Medulla oblongata (tissue), 1 donor: ENCODE results near the gene GPR108.
A peak's percentile ranks its signal among the peaks of the same experiment; 100 is the strongest.

Experiments
- DNase-seq: peaks from one replicate; pipeline ENCODE4 v3.0.0-alpha.2; 2015; ENCODE audit errors: extremely low spot score

The GPR108 gene

GRCh38 chr19:6737873-6738786 is 750 bp upstream of the GPR108 start:
- DNase-seq: peak; percentile 83

DNA sequence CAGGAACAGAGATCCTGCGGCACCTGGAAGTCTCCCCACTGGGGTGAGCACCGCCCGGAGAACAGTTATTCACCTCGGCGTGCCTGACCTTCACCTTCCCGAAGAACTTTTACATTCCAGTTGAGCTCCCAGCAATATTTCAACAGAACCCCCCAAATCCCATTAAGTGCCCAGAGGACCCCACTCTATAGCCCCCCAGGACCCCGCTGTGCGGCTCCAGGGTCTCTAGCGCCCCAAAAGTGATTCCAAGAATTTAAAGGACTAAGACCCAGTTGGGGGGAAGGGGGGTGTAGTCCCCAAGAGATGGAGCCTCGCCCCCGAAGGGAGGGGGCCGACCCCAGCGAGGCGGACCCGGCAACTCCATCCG is 480 bp downstream of the GPR108 start:
- no peak for DNase-seq

DNA sequence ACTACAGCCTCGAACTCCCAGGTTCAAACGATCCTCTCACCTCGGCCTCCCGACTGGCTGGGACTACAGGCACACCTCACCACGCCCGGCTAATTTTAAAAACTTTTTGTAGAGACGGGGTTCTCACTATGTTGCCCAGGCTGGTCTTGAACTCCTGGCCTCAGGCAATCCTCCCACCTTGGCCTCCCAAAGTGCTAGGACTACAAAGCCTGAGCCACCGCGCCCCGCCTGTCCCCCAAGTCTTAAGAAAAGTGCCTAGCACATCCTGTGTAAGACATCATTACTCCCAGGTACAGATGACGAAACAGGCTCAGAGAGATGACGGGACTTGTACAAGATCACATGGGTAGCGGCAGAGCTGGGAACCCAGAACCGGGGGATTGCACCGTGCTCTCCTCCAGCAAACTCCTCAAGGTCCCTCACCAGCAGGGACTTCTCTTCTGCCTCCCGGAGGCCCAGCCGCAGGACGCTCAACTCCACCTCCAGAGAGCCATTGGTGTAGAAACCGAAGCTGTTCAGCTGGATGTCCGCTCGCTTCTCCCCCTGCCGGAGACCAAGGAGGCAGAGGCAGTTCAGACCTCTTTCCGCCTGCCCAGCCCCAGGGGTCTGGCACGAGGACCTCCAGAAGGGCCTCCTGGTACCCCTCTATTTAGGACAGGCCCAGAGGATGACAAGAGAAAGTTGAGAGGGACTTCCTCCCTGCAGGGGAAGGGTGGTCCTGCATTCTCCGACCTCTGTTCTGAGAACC is 1.0 kb downstream of the GPR108 start:
- peak; percentile 80 for DNase-seq

DNA sequence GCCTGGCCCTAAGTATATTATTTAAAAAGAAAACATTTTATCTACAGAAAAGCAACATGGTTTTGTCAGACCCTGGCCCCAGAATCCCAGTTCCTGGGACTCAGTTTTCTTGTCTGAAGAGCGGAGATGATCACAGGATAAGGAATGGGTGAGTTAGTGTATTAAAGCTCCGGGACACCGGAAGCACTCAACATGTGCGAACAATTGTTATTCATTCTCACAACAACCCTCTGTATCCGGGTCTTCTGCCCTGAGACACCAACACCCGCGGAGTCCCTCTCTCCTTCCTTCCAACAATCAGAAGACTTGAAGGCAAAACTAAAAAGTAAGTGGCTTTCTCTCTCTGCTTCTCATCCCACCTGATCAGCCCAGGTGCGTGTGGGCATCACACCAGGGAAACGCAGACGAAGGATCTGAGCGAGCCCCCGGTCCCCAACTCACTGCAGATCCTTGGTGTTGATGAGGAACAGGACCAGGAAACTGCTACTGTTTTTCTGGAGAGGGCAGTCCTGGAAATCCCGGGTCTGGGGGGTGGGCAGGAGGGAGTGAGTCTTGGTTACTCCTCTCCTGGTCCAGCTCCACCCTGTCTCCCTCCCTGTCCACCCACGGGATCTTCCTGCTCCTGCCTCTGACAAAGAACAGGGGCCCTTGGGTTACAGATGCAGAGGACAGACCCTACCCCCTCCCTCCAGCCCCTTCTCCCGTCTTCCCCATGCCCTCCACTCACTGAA is 2.0 kb downstream of the GPR108 start:
- DNase-seq: no peak

- DNase-seq: no peak
Observed at GRCh38 chr19:6734096-6734696, 3.2 kb downstream of the GPR108 start.

- no peak for DNase-seq
Observed at GRCh38 chr19:6733338-6734095, 3.9 kb downstream of the GPR108 start.

GRCh38 chr19:6732803-6733337 is 4.5 kb downstream of the GPR108 start:
- no peak for DNase-seq

GRCh38 chr19:6731822-6732221 is 5.6 kb downstream of the GPR108 start:
- no peak for DNase-seq

- no peak for DNase-seq
Observed at GRCh38 chr19:6730941-6731670, 6.3 kb downstream of the GPR108 start.

DNA sequence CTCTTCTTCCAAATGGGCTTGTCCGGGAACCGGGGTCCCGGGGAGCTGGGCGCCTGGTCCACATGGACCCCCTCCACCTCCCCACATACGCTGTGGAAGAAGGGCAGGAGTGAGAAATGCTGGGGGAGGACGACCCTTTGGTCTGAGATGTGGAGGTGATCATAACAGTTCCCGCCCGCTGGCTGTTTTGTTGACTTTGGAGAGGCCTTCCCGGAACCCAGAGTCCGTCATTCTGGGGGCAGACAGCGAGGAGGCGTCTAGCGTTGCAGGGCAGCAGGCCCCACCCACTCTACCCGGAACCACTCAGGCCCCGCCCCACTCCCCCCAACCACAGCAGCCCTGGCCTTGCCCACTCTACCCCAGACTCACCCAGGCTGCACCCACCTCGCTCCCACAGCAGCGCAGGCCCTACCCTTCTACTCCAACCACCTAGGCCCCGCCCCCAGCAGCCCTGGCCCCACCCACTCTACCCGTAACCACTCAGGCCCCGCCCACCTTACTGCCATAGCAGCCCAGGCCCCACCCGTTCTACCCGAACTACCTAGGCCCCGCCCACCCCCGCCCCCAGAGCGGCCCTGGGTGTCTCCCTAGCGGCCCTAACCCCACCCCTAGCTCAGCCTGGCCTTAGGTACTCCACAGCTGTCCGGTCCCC is 7.1 kb downstream of the GPR108 start:
- peak; percentile 73 for DNase-seq

- DNase-seq: no peak
Observed at GRCh38 chr19:6729573-6730152, 7.7 kb downstream of the GPR108 start.

DNA sequence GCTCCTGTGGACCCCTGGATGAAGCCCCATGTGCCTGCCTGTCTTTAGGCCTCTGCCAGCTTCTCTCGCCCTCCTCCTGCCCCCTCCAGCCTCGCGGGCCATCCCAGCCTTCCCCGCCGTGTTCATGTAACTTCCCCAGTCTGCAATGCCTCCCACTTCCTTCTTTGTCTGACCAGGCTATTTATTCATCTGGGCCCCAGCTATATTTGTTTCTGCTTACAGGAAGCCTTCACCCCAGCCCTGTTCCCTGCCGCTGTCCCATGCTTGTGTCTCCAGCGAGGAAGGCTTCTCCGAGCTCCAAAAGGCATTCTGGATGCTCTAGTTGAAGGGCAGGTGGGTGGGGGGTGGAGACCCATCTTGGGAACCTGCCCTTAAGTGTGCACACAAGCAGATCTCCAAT is 9.0 kb downstream of the GPR108 start:
- peak; percentile 65 for DNase-seq

GRCh38 chr19:6725513-6726231 is 11.7 kb downstream of the GPR108 start:
- DNase-seq: no peak

GRCh38 chr19:6724631-6725492 is 12.5 kb downstream of the GPR108 start:
- DNase-seq: no peak

DNA sequence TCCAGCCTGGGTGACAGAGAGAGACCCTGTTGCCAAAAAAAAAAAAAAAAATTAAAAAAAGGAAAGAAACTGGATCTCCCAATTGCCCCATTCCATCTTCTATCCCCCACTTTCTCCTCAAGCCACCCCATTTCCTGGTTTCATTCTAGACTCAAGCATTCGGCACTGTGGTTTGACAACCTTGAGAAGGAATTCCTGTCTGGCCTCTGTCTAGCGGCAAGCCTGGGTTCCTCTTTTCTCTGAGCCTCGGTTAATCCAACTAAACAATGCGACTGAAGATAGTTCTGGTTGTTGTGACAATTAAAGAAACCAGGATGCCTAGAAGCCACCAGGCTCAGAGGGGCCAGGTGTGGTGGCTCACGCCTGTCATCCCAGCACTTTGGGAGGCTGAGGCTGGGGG is 13.6 kb downstream of the GPR108 start:
- peak; percentile 76 for DNase-seq

DNA sequence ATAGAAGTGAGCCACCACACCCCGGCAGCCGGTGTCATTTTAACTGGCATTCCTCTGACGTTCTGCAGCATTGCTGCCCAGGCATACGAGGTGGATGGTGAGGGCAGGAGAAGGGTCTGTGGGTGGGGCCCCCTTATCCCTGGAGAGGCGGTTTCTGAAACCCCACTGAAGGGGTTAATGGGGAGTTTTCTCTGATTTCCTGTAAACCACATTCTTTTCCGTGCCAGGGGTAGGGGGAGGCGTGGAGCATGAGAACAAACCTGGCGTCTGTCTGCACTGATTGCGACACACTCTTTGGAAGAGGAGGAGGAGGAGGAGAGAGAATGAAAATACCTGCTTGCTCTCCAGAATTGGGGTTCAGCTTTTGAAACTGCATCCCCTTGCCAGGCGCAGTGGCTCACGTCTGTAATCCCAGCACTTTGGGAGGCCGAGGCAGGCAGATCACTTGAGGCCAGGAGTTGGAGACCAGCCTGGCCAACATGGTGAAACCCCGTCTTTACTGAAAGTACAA is 14.2 kb downstream of the GPR108 start:
- no peak for DNase-seq

DNA sequence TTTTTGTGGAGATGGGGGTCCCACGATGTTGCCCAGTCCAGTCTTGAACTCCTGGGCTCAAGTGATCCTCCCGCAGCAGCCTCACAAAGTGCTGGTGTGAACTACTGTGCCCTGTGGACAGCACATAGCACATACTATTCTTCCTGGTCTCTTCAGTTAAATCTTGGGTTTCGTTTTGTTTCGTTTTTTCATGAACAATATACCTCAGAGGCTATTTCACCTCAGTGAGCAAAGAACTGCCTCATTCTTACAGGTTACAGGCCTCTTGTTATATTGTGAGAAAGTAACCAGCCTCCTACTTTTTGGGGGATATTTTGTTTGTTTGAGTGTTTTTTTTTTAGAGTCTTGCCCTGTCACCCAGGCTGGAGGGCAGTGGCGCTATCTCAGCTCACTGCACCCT is 15.6 kb downstream of the GPR108 start:
- DNase-seq: no peak

- no peak for DNase-seq
Observed at GRCh38 chr19:6721138-6721474, 16.3 kb downstream of the GPR108 start.
